ENCODE results near the gene SYCP3. TPM values are rescaled to one million over a fixed set of nuclear protein-coding genes. Genes with fewer than 3 reads are reported as not detected.

The SYCP3 gene
- total and polyA plus RNA-seq, 2 of the 13 experiments (the other 11 are each of a cell fraction or from before 2014, with no cell fraction given), result not detected

- TF ChIP-seq HDAC2 (CRISPR knock-in tag; IDR thresholded peaks at IDR 0.05) (peak; percentile 79), ZNF343 (CRISPR knock-in tag; IDR thresholded peaks at IDR 0.05) (no peak), SCMH1 (CRISPR knock-in tag; IDR thresholded peaks at IDR 0.05; ENCODE audit: borderline replicate concordance) (no peak), ZNF17 (CRISPR knock-in tag; IDR thresholded peaks at IDR 0.05) (no peak), FOXC1 (CRISPR knock-in tag; IDR thresholded peaks at IDR 0.05; ENCODE audit: borderline replicate concordance) (peak; percentile 51; the same call in 1 of the 2 replicates), UBTF (CRISPR knock-in tag; IDR thresholded peaks at IDR 0.05) (peak; percentile 69), ZNF569 (CRISPR knock-in tag; IDR thresholded peaks at IDR 0.05; ENCODE audit: borderline replicate concordance) (no peak), HCFC1 (IDR thresholded peaks at IDR 0.05; ENCODE audit: low read depth, low read length) (no peak), CHCHD3 (CRISPR knock-in tag; IDR thresholded peaks at IDR 0.05) (no peak), BCL6 (CRISPR knock-in tag; IDR thresholded peaks at IDR 0.05) (peak; percentile 60; the same call in 1 of the 2 replicates), PBX2 (CRISPR knock-in tag; IDR thresholded peaks at IDR 0.05) (no peak), DMAP1 (CRISPR knock-in tag; IDR thresholded peaks at IDR 0.05) (no peak), NAIF1 (CRISPR knock-in tag; IDR thresholded peaks at IDR 0.05; ENCODE audit: borderline replicate concordance) (no peak), BRD4 (CRISPR knock-in tag; IDR thresholded peaks at IDR 0.05) (peak; percentile 27; the same call in 1 of the 2 replicates), KLF11 (CRISPR knock-in tag; IDR thresholded peaks at IDR 0.05) (no peak), PCBP2 (optimal IDR thresholded peaks at IDR 0.05; ENCODE audit: low read depth, low read length, poor library complexity, severe bottlenecking) (no peak), HOXD1 (CRISPR knock-in tag; IDR thresholded peaks at IDR 0.05) (no peak), GMEB2 (CRISPR knock-in tag; IDR thresholded peaks at IDR 0.05; ENCODE audit: low read depth) (no peak), HOXA5 (CRISPR knock-in tag; IDR thresholded peaks at IDR 0.05) (peak; percentile 61; the same call in 1 of the 2 replicates), NFATC3 (CRISPR knock-in tag; IDR thresholded peaks at IDR 0.05) (no peak), ZNF296 (CRISPR knock-in tag; conservative IDR thresholded peaks at IDR 0.05) (no peak), DNMT1 (CRISPR knock-in tag; IDR thresholded peaks at IDR 0.05) (no peak), CENPX (CRISPR knock-in tag; IDR thresholded peaks at IDR 0.05) (no peak), MTF1 (CRISPR knock-in tag; IDR thresholded peaks at IDR 0.05) (no peak), PRMT3 (CRISPR knock-in tag; IDR thresholded peaks at IDR 0.05; ENCODE audit: borderline replicate concordance, low read depth) (no peak), TAF15 (IDR thresholded peaks at IDR 0.05; ENCODE audit: low read depth, low read length, poor library complexity, severe bottlenecking) (no peak), PHF5A (CRISPR knock-in tag; IDR thresholded peaks at IDR 0.05; ENCODE audit: low read depth, unreplicated experiment) (no peak), ZC3H13 (CRISPR knock-in tag; IDR thresholded peaks at IDR 0.05) (0 out of 2 replicates have a peak, but pooled peaks have one; percentile 61)
Observed at GRCh38 chr12:101697197-101697929, 41.9 kb downstream of the SYCP3 start, which contains the start of gene CHPT1 (continued).
